HK-2 (cell line): ENCODE results near the gene PTPRT.

Experiments used
- DNase-seq: peaks from one replicate; pipeline ENCODE4 v3.0.0-alpha.2; 2018; ENCODE audit not compliant: unreplicated experiment

The PTPRT gene

DNA sequence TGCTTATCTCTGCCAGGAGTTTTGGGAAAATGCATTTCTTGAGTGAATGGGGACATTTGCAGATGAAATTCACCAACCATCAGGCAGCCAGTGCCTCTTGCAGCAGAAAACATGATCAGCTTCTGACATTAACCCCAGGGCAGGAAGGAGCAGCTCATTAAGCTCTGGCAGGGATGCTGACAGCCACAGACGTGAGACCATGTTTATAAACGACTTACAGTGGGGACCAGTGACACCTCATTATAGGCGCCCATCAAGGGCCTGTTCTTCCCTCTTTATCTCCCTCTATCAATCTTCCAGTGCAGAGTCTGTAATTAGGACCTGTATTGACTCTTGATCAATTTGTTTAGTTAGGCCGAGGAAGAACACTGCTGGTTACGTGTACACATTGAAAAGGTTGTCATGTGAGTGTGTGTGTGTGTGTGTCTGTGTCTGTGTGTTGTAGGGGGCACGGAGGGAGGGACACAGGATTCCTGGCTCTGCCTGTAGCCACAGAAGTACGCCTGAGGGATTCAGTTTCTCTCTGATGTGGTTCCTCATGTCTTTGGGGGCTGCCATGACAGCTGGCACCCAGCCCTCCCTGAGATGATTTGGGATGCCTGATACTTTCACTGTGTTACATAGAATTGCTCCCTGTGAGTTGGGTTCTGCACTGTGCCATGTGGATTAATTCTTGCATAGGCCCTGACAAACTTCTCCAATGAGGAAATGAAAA, 1143.2 kb downstream of the PTPRT start:
- DNase-seq: no peak

DNA sequence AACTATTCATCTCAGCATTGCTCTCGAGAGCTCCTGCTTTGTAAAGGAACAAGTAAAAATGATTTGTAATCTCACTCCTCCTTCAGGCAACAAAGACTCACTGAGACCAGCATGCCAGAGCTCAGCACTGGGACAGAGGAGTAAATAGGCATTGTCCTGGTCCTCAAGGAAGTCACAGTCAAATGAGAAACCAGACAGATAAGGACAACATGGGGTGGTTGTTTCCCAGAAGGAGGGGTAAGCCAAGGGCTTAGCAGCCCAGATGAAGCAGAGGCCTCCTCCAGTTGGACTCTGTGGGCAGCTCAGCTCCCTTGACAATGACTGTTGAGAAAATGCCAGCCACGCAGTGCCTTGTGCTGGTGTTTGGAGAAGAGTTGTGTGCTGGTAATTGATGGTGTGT, 1145.8 kb downstream of the PTPRT start:
- DNase-seq: no peak

DNA sequence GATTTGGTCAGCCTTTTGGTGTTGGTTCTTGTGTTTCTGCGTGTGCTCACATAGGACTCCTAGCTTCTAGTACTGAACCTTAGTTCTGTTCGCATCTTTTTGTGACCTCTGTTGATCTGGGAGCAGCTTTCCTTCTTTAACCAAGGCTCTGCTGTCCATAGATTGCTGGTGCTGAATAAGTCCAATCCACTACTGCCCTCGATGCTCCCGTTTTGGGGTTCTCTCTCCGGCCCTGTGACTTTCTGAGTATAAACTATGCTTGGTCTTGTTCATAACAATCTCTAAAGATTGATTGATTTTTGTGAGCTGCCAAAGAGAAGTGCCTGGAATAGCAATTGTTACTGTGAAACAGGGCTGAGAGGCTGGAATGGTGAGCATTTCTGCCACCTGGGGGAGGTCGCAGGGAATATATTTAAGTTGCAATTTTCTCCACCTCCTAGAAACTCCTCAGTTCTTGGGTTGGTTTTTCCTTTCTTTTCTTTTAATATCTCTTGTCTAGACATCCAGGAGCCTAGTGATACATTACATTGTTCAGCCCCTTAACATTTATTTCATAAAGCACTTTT, 1148.6 kb downstream of the PTPRT start:
- no peak for DNase-seq

DNA sequence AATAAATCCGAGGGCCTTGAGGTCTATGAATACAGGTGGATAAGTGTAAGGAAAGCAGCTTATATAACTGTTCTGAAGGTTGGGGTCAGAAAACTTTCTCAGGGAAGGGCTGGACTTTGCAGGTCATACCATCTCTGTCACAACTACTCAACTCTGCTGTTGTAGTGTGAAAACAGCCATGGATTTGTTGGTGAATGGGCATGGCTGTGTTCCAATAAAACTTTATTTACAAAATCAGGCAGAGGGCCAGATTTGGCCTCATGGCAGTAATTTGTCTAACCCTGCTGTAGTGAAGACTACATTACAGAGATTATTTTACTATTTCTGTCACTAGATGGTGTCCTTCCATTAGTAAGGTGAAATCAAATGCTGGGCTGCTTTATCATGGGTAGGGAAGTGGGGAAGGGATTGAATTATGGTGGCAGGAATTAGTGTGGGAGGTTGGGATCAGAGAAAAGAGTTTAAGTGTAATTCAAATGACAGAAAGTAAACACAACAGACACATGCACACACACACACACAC, 1161.9 kb downstream of the PTPRT start:
- no peak for DNase-seq

DNA sequence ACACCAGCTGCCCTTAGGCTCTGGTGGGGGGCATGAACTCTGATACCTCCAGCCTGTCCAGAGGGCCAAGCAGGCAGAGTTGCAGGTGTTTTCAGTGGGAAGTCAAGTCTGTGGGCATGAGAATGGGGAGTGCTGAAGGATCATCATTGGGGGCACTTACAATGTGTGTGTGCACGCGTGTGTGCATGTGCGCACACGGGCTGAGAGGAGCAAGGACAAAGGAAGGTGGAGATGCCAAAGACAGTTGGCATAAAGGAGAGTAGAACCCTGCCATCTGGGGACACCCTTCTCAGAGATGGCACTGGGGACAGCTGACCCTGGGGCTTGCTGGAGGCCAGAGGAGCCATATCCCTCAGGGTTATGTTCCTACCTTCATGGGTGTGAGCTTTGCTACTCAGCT, 1163.1 kb downstream of the PTPRT start:
- DNase-seq: no peak

DNA sequence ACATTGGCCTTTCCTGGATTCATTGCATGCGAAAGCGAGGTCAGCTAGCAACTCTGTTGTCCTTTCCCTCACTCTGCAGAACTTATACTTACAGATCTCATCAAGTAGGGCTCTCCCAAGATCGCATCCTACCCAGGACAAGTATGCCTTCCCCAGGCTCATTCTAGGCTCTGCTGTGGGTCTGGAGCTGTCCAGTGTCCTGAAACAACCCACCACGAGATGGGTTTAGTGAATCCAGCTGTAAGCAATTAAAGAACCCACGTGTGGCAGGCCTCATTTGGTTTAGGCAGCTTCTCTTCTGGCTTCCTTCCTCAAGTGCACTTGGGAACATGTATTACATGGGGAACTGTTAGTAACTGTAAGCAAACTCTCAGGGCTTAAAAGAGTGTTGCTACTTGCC, 1165.1 kb downstream of the PTPRT start:
- DNase-seq: peak; percentile 12
